Measurements from ENCODE around the gene DRG2. TPM values are rescaled to one million over a fixed set of nuclear protein-coding genes. Genes with fewer than 3 reads are reported as not detected.

The DRG2 gene
- total RNA-seq, 1 experiment from 2014 or later: 47.9 TPM

DNA sequence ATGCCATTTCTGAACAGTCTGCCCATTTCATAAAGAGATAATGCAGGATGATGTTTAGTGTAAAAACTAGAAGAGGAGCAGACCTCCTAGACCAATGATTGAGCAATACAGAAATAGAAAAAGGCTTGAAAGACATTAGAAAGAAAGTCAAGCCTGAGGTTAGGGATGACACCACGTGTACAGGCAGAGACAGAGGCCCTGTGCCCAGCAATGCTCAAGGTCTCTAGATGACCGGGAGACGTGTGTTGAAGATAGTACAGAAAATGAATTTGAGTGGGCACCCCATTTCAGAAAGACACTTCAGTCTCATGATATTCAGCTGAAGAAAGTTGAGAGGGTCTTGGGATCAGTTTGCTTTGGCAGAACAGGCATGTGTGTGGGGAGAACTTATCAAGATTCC lies 43.1 kb upstream of the DRG2 start:
- Histone ChIP-seq H3K9me3 (no peaks in the 10 kb centered on the region), H3K36me3 (ENCODE audit: control insufficient read depth, insufficient read depth, low read length) (no peaks in the 10 kb centered on the region; the same call in 1 of the 2 replicates), H3K4me3 (ENCODE audit: low read depth, low read length) (no peak overlapping the region), H3K4me1 (peaks cover 7% of the 10 kb centered on the region; the same call in 1 of the 2 replicates), H3K27me3 (replicated peaks; ENCODE audit: control insufficient read depth, insufficient read depth, low read length) (no peaks in the 10 kb centered on the region)
- TF ChIP-seq, protein P1, sequence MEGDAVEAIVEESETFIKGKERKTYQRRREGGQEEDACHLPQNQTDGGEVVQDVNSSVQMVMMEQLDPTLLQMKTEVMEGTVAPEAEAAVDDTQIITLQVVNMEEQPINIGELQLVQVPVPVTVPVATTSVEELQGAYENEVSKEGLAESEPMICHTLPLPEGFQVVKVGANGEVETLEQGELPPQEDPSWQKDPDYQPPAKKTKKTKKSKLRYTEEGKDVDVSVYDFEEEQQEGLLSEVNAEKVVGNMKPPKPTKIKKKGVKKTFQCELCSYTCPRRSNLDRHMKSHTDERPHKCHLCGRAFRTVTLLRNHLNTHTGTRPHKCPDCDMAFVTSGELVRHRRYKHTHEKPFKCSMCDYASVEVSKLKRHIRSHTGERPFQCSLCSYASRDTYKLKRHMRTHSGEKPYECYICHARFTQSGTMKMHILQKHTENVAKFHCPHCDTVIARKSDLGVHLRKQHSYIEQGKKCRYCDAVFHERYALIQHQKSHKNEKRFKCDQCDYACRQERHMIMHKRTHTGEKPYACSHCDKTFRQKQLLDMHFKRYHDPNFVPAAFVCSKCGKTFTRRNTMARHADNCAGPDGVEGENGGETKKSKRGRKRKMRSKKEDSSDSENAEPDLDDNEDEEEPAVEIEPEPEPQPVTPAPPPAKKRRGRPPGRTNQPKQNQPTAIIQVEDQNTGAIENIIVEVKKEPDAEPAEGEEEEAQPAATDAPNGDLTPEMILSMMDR (IDR thresholded peaks at IDR 0.05; ENCODE audit: insufficient read depth in 1 of 2, low read depth in 1 of 2, low read length in 1 of 2, severe bottlenecking in 1 of 2, unreplicated experiment in 1 of 2): no peak
- Mint-ChIP-seq H3K4me3 (ENCODE audit: unreplicated experiment) (no peak overlapping the region), H3K27ac (ENCODE audit: unreplicated experiment) (no peak overlapping the region), H3K4me1 (ENCODE audit: low read depth, unreplicated experiment) (peaks cover 11% of the 10 kb centered on the region), H3K36me3 (ENCODE audit: insufficient read depth, unreplicated experiment) (no peaks in the 10 kb centered on the region), H3K27me3 (ENCODE audit: insufficient read depth, unreplicated experiment) (no peaks in the 10 kb centered on the region), H3K9me3 (ENCODE audit: unreplicated experiment) (no peaks in the 10 kb centered on the region)
- ChIA-PET CTCF (no interaction called here), POLR2A (no interaction called here)
- BruUV-seq (replicated peaks): no TSS peak
- DNase-seq: no peak
- intact Hi-C loops (cut with micrococcal nuclease; ENCODE audit: unreplicated experiment): no loop called here

DNA sequence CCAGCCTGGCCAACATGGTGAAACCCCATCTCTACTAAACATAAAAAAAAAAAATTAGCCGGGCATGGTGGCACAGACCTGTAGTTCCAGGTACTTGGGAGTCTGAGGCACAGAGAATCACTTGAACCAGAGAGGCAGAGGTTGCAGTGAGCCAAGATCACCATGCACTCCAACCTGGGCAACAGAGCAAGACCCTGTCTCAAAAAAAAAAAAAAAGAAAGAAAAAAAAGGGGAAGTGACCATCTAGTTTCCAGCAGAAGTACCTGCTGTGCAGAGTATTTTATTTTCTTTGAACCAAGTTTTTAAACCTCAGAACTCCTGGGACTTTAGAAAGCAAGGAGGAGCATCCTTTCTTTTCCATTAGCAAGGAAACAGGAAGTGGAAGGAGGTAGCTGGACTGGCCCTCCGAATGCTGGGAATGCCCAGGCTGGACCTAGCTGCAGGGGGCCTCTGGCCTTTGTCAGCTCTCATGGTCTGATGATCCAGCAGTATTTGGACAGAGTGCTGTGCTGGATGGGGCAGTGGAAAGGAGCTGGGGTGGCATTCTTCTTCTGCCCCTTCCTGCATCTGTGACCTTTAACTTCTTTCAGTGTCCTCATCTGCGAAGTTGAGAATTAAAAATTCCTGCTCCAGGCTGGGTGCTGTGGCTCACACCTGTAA lies 41.9 kb upstream of the DRG2 start:
- no TSS peak for BruUV-seq (replicated peaks)
- intact Hi-C loops (cut with micrococcal nuclease; ENCODE audit: unreplicated experiment): no loop called here
- TF ChIP-seq, protein P1 (IDR thresholded peaks at IDR 0.05; ENCODE audit: insufficient read depth in 1 of 2, low read depth in 1 of 2, low read length in 1 of 2, severe bottlenecking in 1 of 2, unreplicated experiment in 1 of 2): no peak
- DNase-seq: no peak
- no peak overlapping the region for H3K4me3 ChIP-seq (ENCODE audit: low read depth, low read length)
- H3K4me1 ChIP-seq: no peaks in the 10 kb centered on the region
- no peak overlapping the region for H3K4me3 Mint-ChIP-seq (ENCODE audit: unreplicated experiment)
- POLR2A ChIA-PET: no interaction called here
- no peaks in the 10 kb centered on the region; the same call in 1 of the 2 replicates for H3K36me3 ChIP-seq (ENCODE audit: control insufficient read depth, insufficient read depth, low read length)
- H3K9me3 ChIP-seq: no peaks in the 10 kb centered on the region
- H3K36me3 Mint-ChIP-seq (ENCODE audit: insufficient read depth, unreplicated experiment): no peaks in the 10 kb centered on the region
- no peak overlapping the region for H3K27ac Mint-ChIP-seq (ENCODE audit: unreplicated experiment)
- CTCF ChIA-PET: interaction anchor here (0.5 to 0.7 kb wide), 2 partner anchors 28 to 216 kb away, joined by 3 to 6 read pairs; no protein-coding TSS in a partner anchor
- peaks cover 6% of the 10 kb centered on the region for H3K4me1 Mint-ChIP-seq (ENCODE audit: low read depth, unreplicated experiment)
- no peaks in the 10 kb centered on the region for H3K27me3 ChIP-seq (replicated peaks; ENCODE audit: control insufficient read depth, insufficient read depth, low read length)
- no peaks in the 10 kb centered on the region for H3K27me3 Mint-ChIP-seq (ENCODE audit: insufficient read depth, unreplicated experiment)
- H3K9me3 Mint-ChIP-seq (ENCODE audit: unreplicated experiment): no peaks in the 10 kb centered on the region

DNA sequence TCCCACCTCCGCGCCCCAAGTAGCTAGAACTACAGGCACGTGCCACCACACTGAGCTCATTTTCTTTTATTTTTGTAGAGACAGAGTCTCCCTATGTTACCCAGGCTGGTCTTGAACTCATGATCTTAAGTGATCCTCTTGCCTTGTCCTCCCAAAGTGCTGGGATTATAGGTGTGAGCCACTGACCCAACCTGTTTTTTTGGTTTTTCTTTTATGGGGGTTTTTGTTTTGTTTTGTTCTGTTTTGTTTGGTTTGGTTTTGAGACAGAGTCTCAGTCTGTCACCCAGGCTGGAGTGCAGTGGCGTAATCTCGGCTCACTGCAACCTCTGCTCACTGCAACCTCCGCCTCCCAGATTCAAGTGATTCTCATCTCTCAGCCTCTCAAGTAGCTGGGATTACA lies 32.2 kb upstream of the DRG2 start:
- POLR2A ChIA-PET: no interaction called here
- no peaks in the 10 kb centered on the region; the same call in 1 of the 2 replicates for H3K36me3 ChIP-seq (ENCODE audit: control insufficient read depth, insufficient read depth, low read length)
- no peak overlapping the region for H3K27ac Mint-ChIP-seq (ENCODE audit: unreplicated experiment)
- TF ChIP-seq, protein P1 (IDR thresholded peaks at IDR 0.05; ENCODE audit: insufficient read depth in 1 of 2, low read depth in 1 of 2, low read length in 1 of 2, severe bottlenecking in 1 of 2, unreplicated experiment in 1 of 2): no peak
- no peak overlapping the region for H3K4me3 ChIP-seq (ENCODE audit: low read depth, low read length)
- intact Hi-C loops (cut with micrococcal nuclease; ENCODE audit: unreplicated experiment): no loop called here
- no peak overlapping the region for H3K4me3 Mint-ChIP-seq (ENCODE audit: unreplicated experiment)
- no peaks in the 10 kb centered on the region for H3K4me1 Mint-ChIP-seq (ENCODE audit: low read depth, unreplicated experiment)
- H3K9me3 ChIP-seq: no peaks in the 10 kb centered on the region
- no TSS peak for BruUV-seq (replicated peaks)
- no peaks in the 10 kb centered on the region for H3K27me3 ChIP-seq (replicated peaks; ENCODE audit: control insufficient read depth, insufficient read depth, low read length)
- H3K4me1 ChIP-seq: no peaks in the 10 kb centered on the region
- H3K36me3 Mint-ChIP-seq (ENCODE audit: insufficient read depth, unreplicated experiment): peaks cover 18% of the 10 kb centered on the region
- H3K9me3 Mint-ChIP-seq (ENCODE audit: unreplicated experiment): no peaks in the 10 kb centered on the region
- CTCF ChIA-PET: interaction anchor here (1.2 kb wide), 1 partner anchor 83 kb away, joined by 5 read pairs; the partner anchor contains the start of genes DRC3 and TOM1L2
- H3K27me3 Mint-ChIP-seq (ENCODE audit: insufficient read depth, unreplicated experiment): no peaks in the 10 kb centered on the region
- no peak for DNase-seq

All from Caco-2 (cell line).